HG03103 (cell line): ENCODE results near the gene GRIN3B.

ENCODE experiments used
- ATAC-seq: cut with Tn5 transposase; IDR thresholded peaks from one replicate; pipeline ENCODE4 v1.9.1; 2021; ENCODE audit warnings: low read depth; ENCODE audit not compliant: unreplicated experiment

The GRIN3B gene

DNA sequence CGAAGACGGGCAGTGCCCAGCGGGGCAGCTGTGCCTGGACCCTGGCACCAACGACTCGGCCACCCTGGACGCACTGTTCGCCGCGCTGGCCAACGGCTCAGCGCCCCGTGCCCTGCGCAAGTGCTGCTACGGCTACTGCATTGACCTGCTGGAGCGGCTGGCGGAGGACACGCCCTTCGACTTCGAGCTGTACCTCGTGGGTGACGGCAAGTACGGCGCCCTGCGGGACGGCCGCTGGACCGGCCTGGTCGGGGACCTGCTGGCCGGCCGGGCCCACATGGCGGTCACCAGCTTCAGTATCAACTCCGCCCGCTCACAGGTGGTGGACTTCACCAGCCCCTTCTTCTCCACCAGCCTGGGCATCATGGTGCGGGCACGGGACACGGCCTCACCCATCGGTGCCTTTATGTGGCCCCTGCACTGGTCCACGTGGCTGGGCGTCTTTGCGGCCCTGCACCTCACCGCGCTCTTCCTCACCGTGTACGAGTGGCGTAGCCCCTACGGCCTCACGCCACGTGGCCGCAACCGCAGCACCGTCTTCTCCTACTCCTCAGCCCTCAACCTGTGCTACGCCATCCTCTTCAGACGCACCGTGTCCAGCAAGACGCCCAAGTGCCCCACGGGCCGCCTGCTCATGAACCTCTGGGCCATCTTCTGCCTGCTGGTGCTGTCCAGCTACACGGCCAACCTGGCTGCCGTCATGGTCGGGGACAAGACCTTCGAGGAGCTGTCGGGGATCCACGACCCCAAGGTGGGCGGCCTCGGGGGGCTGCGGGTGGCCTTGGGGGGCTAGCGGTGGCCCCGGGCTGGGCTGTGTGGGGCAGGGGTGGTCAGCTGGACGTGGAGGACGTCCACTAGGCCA lies 4.8 kb downstream of the GRIN3B start:
- no peak for ATAC-seq

GRCh38 chr19:1006711-1007398 lies 6.6 kb downstream of the GRIN3B start:
- ATAC-seq: no peak

DNA sequence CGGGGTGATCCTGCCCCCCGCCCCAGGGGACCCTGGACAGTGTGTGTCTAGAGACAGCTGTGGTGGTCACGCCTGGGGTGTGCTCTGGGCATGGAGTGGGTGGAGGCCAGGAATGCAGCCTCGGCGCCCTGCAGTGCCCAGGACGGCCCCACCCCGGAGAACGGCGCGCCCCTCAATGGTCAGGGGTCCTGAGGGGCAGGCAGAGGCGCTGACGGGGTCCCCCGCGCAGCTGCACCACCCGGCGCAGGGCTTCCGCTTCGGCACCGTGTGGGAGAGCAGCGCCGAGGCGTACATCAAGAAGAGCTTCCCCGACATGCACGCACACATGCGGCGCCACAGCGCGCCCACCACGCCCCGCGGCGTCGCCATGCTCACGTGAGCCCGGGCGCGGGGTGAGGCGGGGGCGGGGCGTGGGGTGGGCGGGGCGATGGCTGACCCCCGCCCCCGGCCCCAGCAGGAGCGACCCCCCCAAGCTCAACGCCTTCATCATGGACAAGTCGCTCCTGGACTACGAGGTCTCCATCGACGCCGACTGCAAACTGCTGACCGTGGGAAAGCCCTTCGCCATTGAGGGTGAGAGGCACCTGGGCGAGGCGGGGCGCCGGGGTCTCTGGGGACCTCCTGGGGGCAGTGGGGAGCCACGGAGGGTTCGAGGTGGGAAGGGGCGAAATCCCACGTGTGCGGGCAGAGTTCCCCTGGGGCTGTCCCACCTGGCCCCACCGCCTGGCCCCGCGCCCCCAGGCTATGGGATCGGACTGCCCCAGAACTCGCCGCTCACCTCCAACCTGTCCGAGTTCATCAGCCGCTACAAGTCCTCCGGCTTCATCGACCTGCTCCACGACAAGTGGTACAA lies 7.4 kb downstream of the GRIN3B start:
- no peak for ATAC-seq

GRCh38 chr19:1008268-1009040 lies 8.2 kb downstream of the GRIN3B start:
- ATAC-seq: no peak

DNA sequence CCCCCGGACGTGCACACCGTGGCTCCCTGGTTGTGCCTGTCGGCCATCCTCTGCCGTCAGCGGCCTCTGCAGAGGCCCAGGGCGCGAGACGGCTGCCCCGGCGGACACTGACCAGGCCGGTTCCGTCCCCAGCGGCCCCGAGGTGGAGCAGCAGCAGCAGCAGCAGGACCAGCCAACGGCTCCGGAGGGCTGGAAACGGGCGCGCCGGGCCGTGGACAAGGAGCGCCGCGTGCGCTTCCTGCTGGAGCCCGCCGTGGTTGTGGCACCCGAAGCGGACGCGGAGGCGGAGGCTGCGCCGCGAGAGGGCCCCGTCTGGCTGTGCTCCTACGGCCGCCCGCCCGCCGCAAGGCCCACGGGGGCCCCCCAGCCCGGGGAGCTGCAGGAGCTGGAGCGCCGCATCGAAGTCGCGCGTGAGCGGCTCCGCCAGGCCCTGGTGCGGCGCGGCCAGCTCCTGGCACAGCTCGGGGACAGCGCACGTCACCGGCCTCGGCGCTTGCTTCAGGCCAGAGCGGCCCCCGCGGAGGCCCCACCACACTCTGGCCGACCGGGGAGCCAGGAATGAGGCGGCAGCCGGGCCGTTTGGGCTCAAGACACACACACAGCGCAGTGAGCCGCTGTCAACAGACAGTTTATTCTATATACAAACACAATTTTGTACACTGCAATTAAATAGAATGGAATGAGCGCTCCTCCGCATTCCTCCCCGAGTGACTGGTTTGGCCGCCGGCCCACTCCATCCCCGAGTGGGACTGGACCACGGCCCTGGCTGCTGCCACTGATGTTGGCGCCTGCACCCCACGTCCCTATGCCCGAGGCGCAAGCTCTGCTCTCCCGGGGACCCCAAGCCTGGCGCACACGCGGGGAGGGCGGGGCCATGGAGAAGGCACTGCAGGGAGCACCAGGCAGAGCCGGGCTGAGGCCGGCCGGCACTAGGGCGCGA lies 9.1 kb downstream of the GRIN3B start:
- no peak for ATAC-seq

- no peak for ATAC-seq
These were observed 9.8 kb downstream of the GRIN3B start for GRCh38 chr19:1009981-1010538.

DNA sequence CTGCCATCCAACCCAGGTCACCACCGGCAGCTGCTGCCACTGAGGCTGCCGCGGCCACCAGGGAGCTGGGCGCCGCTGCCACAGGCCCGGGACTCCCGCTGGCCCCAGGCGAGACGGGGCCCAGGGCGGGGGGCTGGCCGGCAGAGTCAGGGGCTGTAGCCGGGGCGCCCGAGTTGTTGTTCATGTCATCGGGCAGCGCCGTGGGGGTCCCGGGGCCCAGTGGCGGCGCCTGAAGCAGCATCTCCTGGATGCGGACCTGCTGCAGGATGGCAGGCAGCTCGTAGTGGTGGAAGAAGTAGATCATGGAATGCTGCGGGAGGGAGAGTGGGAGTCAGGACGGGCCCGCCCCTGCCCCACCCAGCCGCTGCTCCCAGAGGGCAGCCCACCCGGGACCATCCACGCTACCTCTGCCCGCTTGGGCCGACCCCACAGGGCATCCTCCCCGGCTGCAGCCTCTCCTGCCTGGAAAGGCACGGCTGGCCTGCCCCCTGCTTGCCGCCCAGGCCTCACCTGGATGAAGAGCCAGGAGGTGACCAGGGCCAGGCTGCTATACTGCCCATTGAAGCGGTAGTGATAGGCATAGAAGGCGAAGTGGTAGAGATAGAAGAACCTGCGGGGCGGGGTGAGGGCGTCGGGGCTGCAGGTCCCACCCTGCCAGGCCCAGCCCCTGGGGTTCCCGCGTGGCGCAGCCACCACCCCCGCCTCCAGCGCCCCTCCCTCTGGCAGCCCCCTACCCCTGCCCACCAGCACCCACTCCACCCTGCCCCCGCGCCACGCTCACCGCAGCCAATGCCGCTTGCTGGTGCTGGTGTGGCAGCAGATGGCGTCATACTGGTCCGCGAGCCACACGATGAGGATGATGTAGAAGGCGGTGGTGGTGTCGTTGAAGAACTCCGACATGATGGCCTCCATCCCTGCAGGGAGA lies 10.6 kb downstream of the GRIN3B start:
- ATAC-seq: no peak

DNA sequence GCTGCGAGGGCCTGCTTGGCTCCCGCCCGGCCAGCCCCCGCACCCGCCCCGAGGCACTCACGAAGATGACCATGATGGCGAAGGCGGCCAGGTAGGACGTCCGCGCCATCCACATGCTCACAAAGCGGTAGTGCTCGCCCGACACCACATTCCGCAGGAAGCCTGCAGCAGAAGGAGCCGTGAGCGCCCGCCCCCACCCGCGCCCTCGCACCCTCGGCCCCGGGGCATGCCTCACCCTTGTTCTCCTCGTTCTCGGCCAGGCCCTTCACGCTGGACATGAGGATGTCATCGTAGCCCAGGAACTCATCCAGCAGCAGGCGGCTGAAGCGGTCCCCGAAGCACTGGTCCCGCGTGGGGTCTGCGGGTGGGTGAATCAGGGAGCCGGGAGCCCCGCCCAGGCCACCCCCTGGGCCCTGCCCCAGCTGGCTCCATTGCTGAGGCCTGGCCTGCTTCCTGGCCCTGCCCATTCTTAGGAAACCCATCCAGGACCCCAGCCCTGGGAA lies 11.7 kb downstream of the GRIN3B start:
- ATAC-seq: no peak

DNA sequence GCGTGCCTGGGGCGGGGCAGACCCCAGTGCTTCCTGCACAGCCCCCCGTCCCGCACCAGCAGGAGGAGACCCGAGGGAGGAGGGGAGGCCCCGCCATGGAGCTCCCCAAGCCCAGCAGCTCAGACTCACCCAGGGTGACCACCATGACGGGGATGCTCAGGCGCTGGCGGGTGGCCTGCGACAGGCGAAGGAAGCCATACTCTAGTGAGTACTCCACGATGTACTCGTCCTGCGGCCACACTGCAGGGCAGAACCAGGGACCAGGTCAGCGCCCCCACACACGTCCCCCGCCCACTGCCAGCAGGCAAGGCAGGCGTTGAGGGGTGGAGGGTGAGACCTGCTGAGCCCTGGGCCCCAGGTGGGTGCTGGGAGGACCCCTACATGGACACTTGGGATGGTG lies 12.1 kb downstream of the GRIN3B start:
- ATAC-seq: no peak

- no peak for ATAC-seq
These were observed 13.0 kb downstream of the GRIN3B start for GRCh38 chr19:1013218-1013617.

DNA sequence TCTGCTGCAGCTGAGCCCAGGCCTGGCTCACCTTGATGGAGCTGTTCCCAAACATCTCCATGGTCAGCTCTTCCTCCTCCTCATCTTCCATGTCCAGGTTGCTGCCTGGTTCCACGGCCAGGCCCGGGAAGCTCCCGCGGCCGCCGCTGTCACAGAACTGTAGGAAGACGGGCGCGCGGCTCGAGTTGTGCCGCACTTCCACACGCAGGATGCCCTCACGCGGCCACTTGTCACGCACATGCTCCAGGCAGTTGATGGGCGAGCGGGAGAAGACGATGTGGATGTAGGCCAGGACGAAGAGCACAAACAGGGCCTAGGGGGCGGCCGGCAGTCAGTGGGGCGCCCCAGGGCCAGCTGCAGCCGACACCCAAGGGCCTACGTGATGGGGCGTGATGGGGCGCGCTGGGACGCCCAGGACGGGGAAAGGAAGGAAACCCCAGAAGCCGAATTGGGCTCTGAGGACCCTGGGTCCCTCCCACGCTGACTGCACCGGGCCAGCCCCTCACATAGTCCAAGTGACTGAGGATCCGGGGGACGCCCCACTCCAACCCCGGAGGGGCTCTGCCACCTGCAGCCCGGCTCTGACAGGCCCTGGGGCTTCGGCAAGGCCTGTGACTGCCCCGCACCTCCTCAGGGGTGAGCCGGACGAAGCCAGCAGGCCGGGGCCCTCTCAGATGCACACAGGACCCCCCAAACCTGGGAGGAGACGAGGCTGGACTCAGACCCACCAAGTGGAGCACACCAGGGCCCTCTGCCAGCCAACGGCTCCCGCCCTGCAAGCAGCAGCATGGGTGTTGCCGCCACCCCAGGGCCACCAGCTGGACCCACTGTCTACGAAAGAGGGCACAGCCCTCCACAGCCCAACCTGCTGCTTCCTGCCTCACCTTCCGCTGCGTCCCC lies 14.2 kb downstream of the GRIN3B start:
- ATAC-seq: no peak

GRCh38 chr19:1015061-1015781 lies 15.0 kb downstream of the GRIN3B start:
- no peak for ATAC-seq

DNA sequence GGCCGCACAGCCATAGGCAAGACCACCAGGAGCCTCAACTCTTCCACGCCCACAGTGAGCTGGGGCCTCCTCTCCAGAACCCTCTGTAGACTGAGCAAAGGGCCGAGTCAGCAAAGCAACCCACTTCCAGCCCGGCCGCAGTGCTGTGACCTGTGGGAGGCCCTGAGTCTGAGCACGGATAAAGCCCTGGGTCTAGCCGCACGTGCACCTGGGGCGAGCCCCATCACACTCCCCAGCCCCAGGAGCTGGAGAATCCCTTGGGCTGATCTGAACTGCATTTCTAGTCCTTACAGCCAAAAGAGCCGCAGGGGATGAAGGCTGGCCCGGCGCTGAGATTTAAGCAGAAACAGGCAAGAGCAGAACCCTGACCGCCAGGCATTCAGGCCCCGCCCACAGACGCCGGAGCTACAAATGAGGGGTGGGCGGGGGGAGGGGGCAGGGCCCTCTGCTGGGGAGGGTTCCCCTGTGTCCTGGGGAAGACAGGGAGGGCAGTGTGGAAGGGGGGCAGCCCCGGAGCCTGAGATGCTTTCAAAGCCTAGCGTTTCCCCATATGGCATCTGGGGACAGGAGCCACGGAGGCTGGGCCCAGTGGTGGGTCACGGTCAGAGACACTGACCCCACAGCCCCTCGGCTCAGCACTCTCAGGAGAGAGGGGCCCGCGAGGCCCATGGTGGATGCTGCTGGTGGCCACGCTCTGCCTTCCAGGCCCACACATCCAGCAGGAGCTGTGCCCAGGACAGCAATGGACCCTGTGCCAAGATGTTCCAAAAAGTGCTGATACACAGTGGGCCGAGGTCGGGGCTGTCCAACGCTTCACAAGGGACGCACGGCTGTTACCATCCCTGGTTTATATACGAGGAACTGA lies 15.8 kb downstream of the GRIN3B start:
- ATAC-seq: no peak

- no peak for ATAC-seq
These were observed 16.5 kb downstream of the GRIN3B start for GRCh38 chr19:1016647-1017114.
